Activated CD4-positive, alpha-beta memory T cell treated with anti-CD3 and anti-CD28 coated beads for 36 hours (primary cell): ENCODE results near the gene TNNT1. TPM values are rescaled to one million over a fixed set of nuclear protein-coding genes. Genes with fewer than 3 reads are reported as not detected.
"Not testable (repeated sequence)": the region's sequence is repeated elsewhere in the genome, so short reads cannot be mapped to it uniquely, and the experiment has no call there.

Experiments
- CTCF ChIA-PET: fragments of 350-600 bp; sonication (Branson Sonifier 250); formaldehyde crosslinking; loops from one replicate; lab custom pipeline; 2021; ENCODE audit warnings: antibody characterized with exemption, inconsistent platforms; lab: Charles Lee
- POLR2A ChIA-PET: fragments of 350-600 bp; sonication (Branson Sonifier 250); formaldehyde crosslinking; loops from one replicate; lab custom pipeline; 2021; ENCODE audit warnings: antibody characterized with exemption; lab: Charles Lee
- DNase-seq: peaks from one replicate; pipeline ENCODE4 v3.0.0-alpha.2; 2020
- H3K27ac Mint-ChIP-seq: one replicate; pipeline ENCODE4 v1.8.0; 2021; ENCODE audit warnings: mixed read lengths
- H3K27me3 Mint-ChIP-seq: one replicate; pipeline ENCODE4 v1.8.0; 2021; ENCODE audit warnings: mixed read lengths
- H3K36me3 Mint-ChIP-seq: one replicate; pipeline ENCODE4 v1.8.0; 2021; ENCODE audit warnings: mixed read lengths
- H3K4me1 Mint-ChIP-seq: one replicate; pipeline ENCODE4 v1.8.0; 2021; ENCODE audit warnings: low read depth, mixed read lengths
- H3K4me3 Mint-ChIP-seq: one replicate; pipeline ENCODE4 v1.8.0; 2021; ENCODE audit warnings: mild to moderate bottlenecking, mixed read lengths
- H3K9me3 Mint-ChIP-seq: one replicate; pipeline ENCODE4 v1.8.0; 2021; ENCODE audit warnings: mixed read lengths
- intact Hi-C: fragments of 100-400 bp; cut with micrococcal nuclease; formaldehyde crosslinking; loops from one replicate; pipeline ENCODE4 v1.15.1; 2023
- total RNA-seq, 2 experiments: library from RNA; stranded (reverse); gene quantifications; one replicate each; pipeline ENCODE4 v1.2.3, GENCODE V29; 2021

Gene TNNT1
- total RNA-seq, 2 experiments from 2014 or later = not detected

GRCh38 chr19:55165952-55166529 is 17.0 kb upstream of the TNNT1 start:
- H3K4me1 Mint-ChIP-seq = peaks cover 12% of the 10 kb centered on the region
- no peak overlapping the region for H3K27ac Mint-ChIP-seq
- intact Hi-C loops = no loop called here
- peaks cover 3% of the 10 kb centered on the region for H3K36me3 Mint-ChIP-seq
- ChIA-PET POLR2A (no interaction called here), CTCF (interaction anchor here (0.5 to 2.4 kb wide), 5 partner anchors 9 to 138 kb away, joined by 3 to 9 read pairs (median 3); partner anchors contain the start of genes PPP1R12C and RDH13)
- H3K9me3 Mint-ChIP-seq = no peaks in the 10 kb centered on the region
- DNase-seq = peak; percentile 53
- H3K4me3 Mint-ChIP-seq = peak overlapping the region; percentile 61
- peaks cover 48% of the 10 kb centered on the region for H3K27me3 Mint-ChIP-seq

GRCh38 chr19:55161571-55162322 is 12.7 kb upstream of the TNNT1 start:
- Mint-ChIP-seq H3K36me3 (peaks cover 3% of the 10 kb centered on the region), H3K4me1 (peaks cover 10% of the 10 kb centered on the region), H3K27me3 (peaks cover 44% of the 10 kb centered on the region), H3K9me3 (no peaks in the 10 kb centered on the region), H3K4me3 (no peak overlapping the region), H3K27ac (no peak overlapping the region)
- intact Hi-C loops = no loop called here
- ChIA-PET POLR2A (no interaction called here), CTCF (interaction anchor here (1.0 to 3.5 kb wide), 2 partner anchors 21 to 248 kb away, joined by 3 to 35 read pairs; no protein-coding TSS in a partner anchor)
- DNase-seq = no peak

- no peaks in the 10 kb centered on the region for H3K9me3 Mint-ChIP-seq
- H3K27ac Mint-ChIP-seq = no peak overlapping the region
- no peaks in the 10 kb centered on the region for H3K36me3 Mint-ChIP-seq
- ChIA-PET CTCF (interaction anchor here (0.7 to 3.5 kb wide), 13 partner anchors 8 to 472 kb away, joined by 3 to 35 read pairs (median 4); partner anchors contain the start of genes SYT5 and TNNT1), POLR2A (no interaction called here)
- peaks cover 5% of the 10 kb centered on the region for H3K4me1 Mint-ChIP-seq
- intact Hi-C loops = loop anchor here (1.0 kb wide), 1 partner anchor 44 kb away; the partner anchor contains the start of gene PPP1R12C
- H3K27me3 Mint-ChIP-seq = peaks cover 43% of the 10 kb centered on the region
- no peak for DNase-seq
- no peak overlapping the region for H3K4me3 Mint-ChIP-seq
Observed at GRCh38 chr19:55160986-55161365, 12.0 kb upstream of the TNNT1 start.

GRCh38 chr19:55160128-55160985 is 11.4 kb upstream of the TNNT1 start:
- H3K27me3 Mint-ChIP-seq = peaks cover 36% of the 10 kb centered on the region
- H3K4me3 Mint-ChIP-seq = no peak overlapping the region
- no peaks in the 10 kb centered on the region for H3K9me3 Mint-ChIP-seq
- intact Hi-C loops = loop anchor here (1.0 kb wide), 1 partner anchor 43 kb away; the partner anchor contains the start of gene PPP1R12C
- peaks cover 4% of the 10 kb centered on the region for H3K4me1 Mint-ChIP-seq
- DNase-seq = peak; percentile 93
- no peak overlapping the region for H3K27ac Mint-ChIP-seq
- POLR2A ChIA-PET = no interaction called here
- H3K36me3 Mint-ChIP-seq = no peaks in the 10 kb centered on the region
- CTCF ChIA-PET = interaction anchor here (0.7 to 3.5 kb wide), 20 partner anchors 8 to 472 kb away, joined by 3 to 35 read pairs (median 4); partner anchors contain the start of genes SYT5, TMEM238 and TNNT1

GRCh38 chr19:55158848-55159749 is 10.1 kb upstream of the TNNT1 start:
- ChIA-PET CTCF (interaction anchor here (0.9 to 3.5 kb wide), 11 partner anchors 9 to 252 kb away, joined by 3 to 35 read pairs (median 5); partner anchors contain the start of gene TMEM238), POLR2A (no interaction called here)
- Mint-ChIP-seq H3K9me3 (no peaks in the 10 kb centered on the region), H3K4me3 (no peak overlapping the region), H3K27me3 (peaks cover 33% of the 10 kb centered on the region), H3K27ac (no peak overlapping the region), H3K4me1 (peaks cover 10% of the 10 kb centered on the region), H3K36me3 (no peaks in the 10 kb centered on the region)
- intact Hi-C loops = no loop called here
- DNase-seq = no peak

- no peak overlapping the region for H3K4me3 Mint-ChIP-seq
- intact Hi-C loops = no loop called here
- H3K27ac Mint-ChIP-seq = no peak overlapping the region
- DNase-seq = no peak
- no peaks in the 10 kb centered on the region for H3K9me3 Mint-ChIP-seq
- peaks cover 30% of the 10 kb centered on the region for H3K27me3 Mint-ChIP-seq
- POLR2A ChIA-PET = no interaction called here
- H3K36me3 Mint-ChIP-seq = no peaks in the 10 kb centered on the region
- CTCF ChIA-PET = interaction anchor here (0.6 to 3.5 kb wide), 5 partner anchors 10 to 112 kb away, joined by 3 to 35 read pairs (median 5); no protein-coding TSS in a partner anchor
- peaks cover 15% of the 10 kb centered on the region for H3K4me1 Mint-ChIP-seq
Observed at GRCh38 chr19:55158423-55158822, 9.4 kb upstream of the TNNT1 start.

GRCh38 chr19:55157064-55157908 is 8.3 kb upstream of the TNNT1 start, which contains the start of gene TNNI3:
TSS of gene TNNI3 (minus strand) at chr19:55157732. CDS start at chr19:55157589, 143 bp downstream.
- ChIA-PET POLR2A (interaction anchor here (0.7 kb wide), 1 partner anchor 289 kb away, joined by 3 read pairs; no protein-coding TSS in a partner anchor), CTCF (interaction anchor here (0.6 kb wide), 1 partner anchor 83 kb away, joined by 3 read pairs; no protein-coding TSS in a partner anchor)

GRCh38 chr19:55156202-55157063 is 7.4 kb upstream of the TNNT1 start:
- Mint-ChIP-seq H3K9me3 (peaks cover 10% of the 10 kb centered on the region), H3K27me3 (peaks cover 29% of the 10 kb centered on the region), H3K4me3 (no peak overlapping the region), H3K4me1 (peaks cover 18% of the 10 kb centered on the region), H3K27ac (no peak overlapping the region), H3K36me3 (no peaks in the 10 kb centered on the region)
- ChIA-PET CTCF (interaction anchor here (0.9 kb wide), 1 partner anchor 10 kb away, joined by 3 read pairs; no protein-coding TSS in a partner anchor), POLR2A (no interaction called here)
- peak; percentile 60 for DNase-seq
- intact Hi-C loops = no loop called here

More at GRCh38 chr19:55157064-55157908, 8.3 kb upstream of the TNNT1 start, which contains the start of gene TNNI3:
- Mint-ChIP-seq H3K9me3 (peaks cover 1% of the 10 kb centered on the region), H3K27ac (no peak within 1 kb of the TSS), H3K4me3 (no peak within 1 kb of the TSS), H3K36me3 (no peaks in the 10 kb centered on the region), H3K27me3 (peaks cover 30% of the 10 kb centered on the region), H3K4me1 (peaks cover 15% of the 10 kb centered on the region)
- no peak for DNase-seq
- intact Hi-C loops = no loop called here

GRCh38 chr19:55155784-55156183 is 6.8 kb upstream of the TNNT1 start:
- DNase-seq, H3K36me3 Mint-ChIP-seq, H3K4me3 Mint-ChIP-seq, H3K27ac Mint-ChIP-seq, POLR2A ChIA-PET, intact Hi-C loops: not testable (repeated sequence)
- Mint-ChIP-seq H3K27me3 (peaks cover 29% of the 10 kb centered on the region), H3K4me1 (peaks cover 18% of the 10 kb centered on the region), H3K9me3 (peaks cover 12% of the 10 kb centered on the region)
- CTCF ChIA-PET = interaction anchor here (0.9 kb wide), 1 partner anchor 9 kb away, joined by 3 read pairs; no protein-coding TSS in a partner anchor
